Endothelial cell (in vitro differentiated cells): ENCODE results near the gene LRBA. TPM values are rescaled to one million over a fixed set of nuclear protein-coding genes. Genes with fewer than 3 reads are reported as not detected.

Experiments used
- DNase-seq: peaks from one replicate; pipeline ENCODE4 v3.0.0; 2021; ENCODE audit warnings: low spot score
- H3K27ac Mint-ChIP-seq: one replicate; pipeline ENCODE4 v1.8.0; 2021; ENCODE audit warnings: mixed read lengths, inconsistent platforms; ENCODE audit not compliant: unreplicated experiment
- H3K27me3 Mint-ChIP-seq: one replicate; pipeline ENCODE4 v1.8.0; 2021; ENCODE audit warnings: mild to moderate bottlenecking, moderate library complexity, mixed read lengths, inconsistent platforms; ENCODE audit not compliant: unreplicated experiment
- H3K36me3 Mint-ChIP-seq: one replicate; pipeline ENCODE4 v1.8.0; 2021; ENCODE audit warnings: mild to moderate bottlenecking, low read depth, mixed read lengths, inconsistent platforms; ENCODE audit not compliant: unreplicated experiment
- H3K4me1 Mint-ChIP-seq: one replicate; pipeline ENCODE4 v1.8.0; 2021; ENCODE audit warnings: mild to moderate bottlenecking, mixed read lengths, inconsistent platforms; ENCODE audit not compliant: unreplicated experiment
- H3K4me3 Mint-ChIP-seq: one replicate; pipeline ENCODE4 v1.8.0; 2021; ENCODE audit warnings: mild to moderate bottlenecking, mixed read lengths, inconsistent platforms; ENCODE audit not compliant: unreplicated experiment
- H3K9me3 Mint-ChIP-seq: one replicate; pipeline ENCODE4 v1.8.0; 2021; ENCODE audit warnings: mixed read lengths, inconsistent platforms; ENCODE audit not compliant: unreplicated experiment
- CTCF ChIP-seq: fragments of 200-600 bp; sonication (generic); IDR thresholded peaks from one replicate; pipeline ENCODE4 v1.5.0; 2021; ENCODE audit warnings: antibody characterized with exemption; ENCODE audit not compliant: unreplicated experiment
- total RNA-seq: library from RNA; stranded (reverse); fragmentation: NEBNext Ultra II Directional; extraction: Animal tissue kit (Norgen Biotek cat#: 25700); gene quantifications from one replicate; pipeline ENCODE4 v1.2.1, GENCODE V29; 2021; ENCODE audit not compliant: unreplicated experiment

Gene LRBA
- total RNA-seq, 1 donor from 2014 or later, result 44.3 TPM

GRCh38 chr4:150799207-150799606 is 215.9 kb downstream of the LRBA start:
- H3K27me3 Mint-ChIP-seq, result no peaks in the 10 kb centered on the region
- no peaks in the 10 kb centered on the region for H3K4me1 Mint-ChIP-seq
- no peak for DNase-seq
- no peak overlapping the region for H3K4me3 Mint-ChIP-seq
- H3K36me3 Mint-ChIP-seq, result no peaks in the 10 kb centered on the region
- H3K27ac Mint-ChIP-seq, result no peak overlapping the region
- no peaks in the 10 kb centered on the region for H3K9me3 Mint-ChIP-seq
- no peak for TF ChIP-seq CTCF

GRCh38 chr4:150794706-150795105 is 220.4 kb downstream of the LRBA start:
- no peaks in the 10 kb centered on the region for H3K27me3 Mint-ChIP-seq
- no peak overlapping the region for H3K27ac Mint-ChIP-seq
- DNase-seq, result no peak
- H3K9me3 Mint-ChIP-seq, result no peaks in the 10 kb centered on the region
- peaks cover 8% of the 10 kb centered on the region for H3K4me1 Mint-ChIP-seq
- no peaks in the 10 kb centered on the region for H3K36me3 Mint-ChIP-seq
- no peak overlapping the region for H3K4me3 Mint-ChIP-seq
- TF ChIP-seq CTCF, result no peak

GRCh38 chr4:150789864-150790263 is 225.2 kb downstream of the LRBA start:
- H3K27ac Mint-ChIP-seq, result no peak overlapping the region

GRCh38 chr4:150784939-150785338 is 230.1 kb downstream of the LRBA start:
- no peak for DNase-seq
- no peaks in the 10 kb centered on the region for H3K36me3 Mint-ChIP-seq
- no peak for TF ChIP-seq CTCF
- H3K4me3 Mint-ChIP-seq, result no peak overlapping the region
- peaks cover 3% of the 10 kb centered on the region for H3K4me1 Mint-ChIP-seq
- no peak overlapping the region for H3K27ac Mint-ChIP-seq
- H3K27me3 Mint-ChIP-seq, result no peaks in the 10 kb centered on the region
- H3K9me3 Mint-ChIP-seq, result no peaks in the 10 kb centered on the region

More at GRCh38 chr4:150789864-150790263, 225.2 kb downstream of the LRBA start:
- Mint-ChIP-seq H3K4me3 (no peak overlapping the region), H3K27me3 (no peaks in the 10 kb centered on the region), H3K4me1 (peaks cover 8% of the 10 kb centered on the region), H3K36me3 (no peaks in the 10 kb centered on the region), H3K9me3 (no peaks in the 10 kb centered on the region)
- TF ChIP-seq CTCF, result no peak
- DNase-seq, result no peak

- Mint-ChIP-seq H3K4me3 (no peak overlapping the region), H3K9me3 (no peaks in the 10 kb centered on the region), H3K36me3 (no peaks in the 10 kb centered on the region), H3K27ac (no peak overlapping the region), H3K27me3 (no peaks in the 10 kb centered on the region), H3K4me1 (no peaks in the 10 kb centered on the region)
- no peak for DNase-seq
- TF ChIP-seq CTCF, result no peak
These were observed 230.8 kb downstream of the LRBA start for GRCh38 chr4:150784305-150784704.
